RCC 7860 (cell line): Measurements from ENCODE around the gene TRUB2.

Experiments used
- DNase-seq: peaks from one replicate; pipeline ENCODE4 v3.0.0-alpha.2; 2015; ENCODE audit warnings: low spot score
- FAIRE-seq: peaks from 2 replicates; lab custom pipeline; 2012; peaks lifted over from hg19 to GRCh38; lab: Jason Lieb, UNC

The TRUB2 gene

GRCh38 chr9:128274245-128274644 lies 48.0 kb downstream of the TRUB2 start:
- DNase-seq (no peak), FAIRE-seq (no peak)

GRCh38 chr9:128271512-128271911 lies 50.7 kb downstream of the TRUB2 start:
- DNase-seq: no peak
- no peak for FAIRE-seq

GRCh38 chr9:128271112-128271511 lies 51.1 kb downstream of the TRUB2 start:
- no peak for DNase-seq

GRCh38 chr9:128266868-128267590 lies 55.2 kb downstream of the TRUB2 start:
- FAIRE-seq (no peak), DNase-seq (no peak)

More at GRCh38 chr9:128271112-128271511, 51.1 kb downstream of the TRUB2 start:
- FAIRE-seq: no peak

- no peak for DNase-seq
These were observed 56.8 kb downstream of the TRUB2 start for GRCh38 chr9:128265348-128265847.

GRCh38 chr9:128262687-128263086 lies 59.6 kb downstream of the TRUB2 start:
- DNase-seq (no peak), FAIRE-seq (no peak)

More at GRCh38 chr9:128265348-128265847, 56.8 kb downstream of the TRUB2 start:
- FAIRE-seq: no peak

GRCh38 chr9:128260340-128260739 lies 61.9 kb downstream of the TRUB2 start:
- FAIRE-seq (no peak), DNase-seq (no peak)

GRCh38 chr9:128259156-128259555 lies 63.1 kb downstream of the TRUB2 start:
- DNase-seq: no peak
- FAIRE-seq: no peak

GRCh38 chr9:128258326-128258725 lies 63.9 kb downstream of the TRUB2 start:
- no peak for DNase-seq
- no peak for FAIRE-seq

- no peak for FAIRE-seq
- no peak for DNase-seq
These were observed 64.3 kb downstream of the TRUB2 start for GRCh38 chr9:128257907-128258306.

GRCh38 chr9:128257086-128257825 lies 65.0 kb downstream of the TRUB2 start:
- no peak for FAIRE-seq
- DNase-seq: no peak
